Neural progenitor cell (in vitro differentiated cells): ENCODE results near the gene CRISPLD2.

Source experiments
- CTCF ChIP-seq: fragments of 200-600 bp; sonication (generic); IDR thresholded peaks from 2 replicates; pipeline ENCODE4 v1.5.1; 2017; ENCODE audit warnings: antibody characterized with exemption, mild to moderate bottlenecking
- EZH2 ChIP-seq: fragments of 200-600 bp; sonication (generic); IDR thresholded peaks from 2 replicates; pipeline ENCODE4 v1.6.1; 2017; ENCODE audit warnings: antibody characterized with exemption, mild to moderate bottlenecking, moderate library complexity
- EZH2phosphoT487 ChIP-seq: fragments of 200-600 bp; sonication (generic); IDR thresholded peaks from 2 replicates; pipeline ENCODE4 v1.6.1; 2017; ENCODE audit warnings: antibody characterized with exemption

GRCh38 chr16:84905965-84906460, 86.2 kb downstream of the CRISPLD2 start:
- TF ChIP-seq CTCF = no peak
- TF ChIP-seq EZH2 = no peak
- TF ChIP-seq EZH2phosphoT487 = no peak
